CD4-positive, alpha-beta T cell (primary cell): Measurements from ENCODE around the gene DOCK9. TPM values are rescaled to one million over a fixed set of nuclear protein-coding genes. Genes with fewer than 3 reads are reported as not detected.

Source experiments
- ATAC-seq: fragments of 200-7000 bp; cut with Tn5 transposase; one replicate; pipeline ENCODE4 v1.10.0; 2022; ENCODE audit warnings: mild to moderate bottlenecking; ENCODE audit not compliant: poor library complexity
- CTCF ChIA-PET: fragments of 350-600 bp; sonication (Branson Sonifier 250); formaldehyde crosslinking; loops from one replicate; lab custom pipeline; 2021; ENCODE audit warnings: antibody characterized with exemption, inconsistent platforms; lab: Charles Lee
- POLR2A ChIA-PET: fragments of 350-600 bp; sonication (Branson Sonifier 250); formaldehyde crosslinking; loops from one replicate; lab custom pipeline; 2021; ENCODE audit warnings: antibody characterized with exemption, inconsistent platforms; lab: Charles Lee
- DNase-seq, 14 experiments: peaks; one replicate each; pipeline ENCODE4 v3.0.0-alpha.2; 2013 to 2020; ENCODE audit warnings: mixed read lengths in 2 of 14
- H3K27ac ChIP-seq, 2 donors: one replicate each; pipeline versions ENCODE4 v1.5.1 to v1.7.0; 2013; ENCODE audit warnings: low read length in 2 of 2, low read depth in 1 of 2, mild to moderate bottlenecking in 1 of 2
- H3K27me3 ChIP-seq, 2 experiments: 1 replicate in 1 of 2; 2 replicates in 1 of 2; pipeline versions ENCODE4 v1.6.1 to v1.7.0; 2013; ENCODE audit warnings: low read length in 2 of 2, control low read depth in 1 of 2, mild to moderate bottlenecking in 1 of 2, moderate library complexity in 1 of 2; ENCODE audit not compliant: insufficient read depth in 2 of 2, control insufficient read depth in 1 of 2
- H3K36me3 ChIP-seq: one replicate; pipeline ENCODE4 v1.6.1; 2013; ENCODE audit warnings: low read length, control low read depth; ENCODE audit not compliant: insufficient read depth
- H3K4me1 ChIP-seq: one replicate; pipeline ENCODE4 v1.6.1; 2013; ENCODE audit warnings: low read length, control low read depth; ENCODE audit not compliant: insufficient read depth
- H3K4me3 ChIP-seq: one replicate; pipeline ENCODE4 v1.5.1; 2013; ENCODE audit warnings: mild to moderate bottlenecking, low read length, moderate library complexity
- H3K9me3 ChIP-seq, 2 experiments: 1 replicate in 1 of 2; 2 replicates in 1 of 2; pipeline versions ENCODE4 v1.6.1 to v1.7.0; 2013; ENCODE audit warnings: low read length in 2 of 2, mild to moderate bottlenecking in 2 of 2, control low read depth in 1 of 2, moderate library complexity in 1 of 2; ENCODE audit not compliant: control insufficient read depth in 1 of 2, insufficient read depth in 1 of 2
- H3K27ac Mint-ChIP-seq: one replicate; pipeline ENCODE4 v1.8.0; 2020; ENCODE audit warnings: mixed read lengths
- H3K27me3 Mint-ChIP-seq: one replicate; pipeline ENCODE4 v1.8.0; 2021; ENCODE audit warnings: mixed read lengths
- H3K36me3 Mint-ChIP-seq: one replicate; pipeline ENCODE4 v1.8.0; 2021; ENCODE audit warnings: low read depth, mixed read lengths
- H3K4me1 Mint-ChIP-seq: one replicate; pipeline ENCODE4 v1.8.0; 2021; ENCODE audit warnings: low read depth, mixed read lengths
- H3K4me3 Mint-ChIP-seq: one replicate; pipeline ENCODE4 v1.8.0; 2020; ENCODE audit warnings: mild to moderate bottlenecking, mixed read lengths
- H3K9me3 Mint-ChIP-seq: one replicate; pipeline ENCODE4 v1.8.0; 2020; ENCODE audit warnings: mixed read lengths
- CTCF ChIP-seq: fragments of 200-600 bp; IDR thresholded peaks from one replicate; pipeline ENCODE4 v1.8.0; 2022; ENCODE audit warnings: antibody characterized with exemption, mild to moderate bottlenecking
- intact Hi-C, 2 experiments: fragments of 100-400 bp; cut with DNase I in 1 of 2; cut with micrococcal nuclease in 1 of 2; formaldehyde crosslinking; loops; one replicate each; pipeline versions ENCODE4 v1.15.1 to v1.9.0; 2023 to 2025; cut with DNase I, micrococcal nuclease
- total RNA-seq, 174 experiments: library from RNA in 2 of 174; stranded (reverse) in 2 of 174; gene quantifications; one replicate each; pipeline ENCODE4 v1.2.3 and lab custom pipeline; 2021 to 2026

Gene DOCK9
- total RNA-seq, 2 experiments from 2014 or later, result 76.3 to 79.3 TPM

- intact Hi-C loops, result no loop called here
- H3K4me1 ChIP-seq, result no peaks in the 10 kb centered on the region
- no peak overlapping the region for H3K27ac ChIP-seq
- no peaks in the 10 kb centered on the region for H3K4me1 Mint-ChIP-seq
- no peak overlapping the region for H3K4me3 ChIP-seq
- H3K36me3 ChIP-seq, result no peaks in the 10 kb centered on the region
- H3K4me3 Mint-ChIP-seq, result no peak overlapping the region
- ChIA-PET CTCF (no interaction called here), POLR2A (no interaction called here)
- H3K9me3 Mint-ChIP-seq, result peaks cover 2% of the 10 kb centered on the region
- no peaks in the 10 kb centered on the region for H3K36me3 Mint-ChIP-seq
- peaks cover 18% of the 10 kb centered on the region for H3K27me3 Mint-ChIP-seq
- no peak for DNase-seq
- no peak for TF ChIP-seq CTCF
- peaks cover 0 to 2% of the 10 kb centered on the region in 2 experiments for H3K27me3 ChIP-seq
- ATAC-seq, result no peak
- no peak overlapping the region for H3K27ac Mint-ChIP-seq
- peaks cover 0 to 10% of the 10 kb centered on the region in 2 experiments for H3K9me3 ChIP-seq
These were observed 209.3 kb downstream of the DOCK9 start for GRCh38 chr13:98768522-98768921.

GRCh38 chr13:98766697-98767096 is 211.2 kb downstream of the DOCK9 start:
- no peaks in the 10 kb centered on the region for H3K4me1 Mint-ChIP-seq
- ChIA-PET POLR2A (interaction anchor here (0.5 kb wide), 1 partner anchor 302 kb away, joined by 3 read pairs; no protein-coding TSS in a partner anchor), CTCF (no interaction called here)

GRCh38 chr13:98765996-98766519 is 211.8 kb downstream of the DOCK9 start:
- no peak for ATAC-seq
- Histone ChIP-seq H3K27ac (no peak overlapping the region), H3K27me3 (peaks cover 0 to 2% of the 10 kb centered on the region in 2 experiments), H3K9me3 (peaks cover 0 to 13% of the 10 kb centered on the region in 2 experiments), H3K4me3 (no peak overlapping the region), H3K4me1 (no peaks in the 10 kb centered on the region), H3K36me3 (no peaks in the 10 kb centered on the region)
- Mint-ChIP-seq H3K36me3 (no peaks in the 10 kb centered on the region), H3K4me3 (no peak overlapping the region), H3K27ac (no peak overlapping the region), H3K9me3 (peaks cover 2% of the 10 kb centered on the region), H3K4me1 (no peaks in the 10 kb centered on the region), H3K27me3 (peaks cover 18% of the 10 kb centered on the region)
- CTCF ChIA-PET, result no interaction called here
- no peak for DNase-seq
- intact Hi-C loops, result no loop called here
- POLR2A ChIA-PET, result interaction anchor here (0.5 kb wide), 1 partner anchor 303 kb away, joined by 3 read pairs; no protein-coding TSS in a partner anchor
- TF ChIP-seq CTCF, result no peak

More at GRCh38 chr13:98766697-98767096, 211.2 kb downstream of the DOCK9 start:
- peaks cover 18% of the 10 kb centered on the region for H3K27me3 Mint-ChIP-seq
- no peak for TF ChIP-seq CTCF
- Histone ChIP-seq H3K27me3 (peaks cover 0 to 2% of the 10 kb centered on the region in 2 experiments), H3K4me3 (no peak overlapping the region), H3K36me3 (no peaks in the 10 kb centered on the region), H3K27ac (no peak overlapping the region), H3K4me1 (no peaks in the 10 kb centered on the region), H3K9me3 (peaks cover 0 to 10% of the 10 kb centered on the region in 2 experiments)
- H3K36me3 Mint-ChIP-seq, result no peaks in the 10 kb centered on the region
- DNase-seq (no peak), ATAC-seq (no peak)
- H3K27ac Mint-ChIP-seq, result no peak overlapping the region
- H3K9me3 Mint-ChIP-seq, result peaks cover 2% of the 10 kb centered on the region
- intact Hi-C loops, result no loop called here
- H3K4me3 Mint-ChIP-seq, result no peak overlapping the region
